Stimulated activated CD4-positive, alpha-beta T cell treated with anti-CD3 and anti-CD28 coated beads, Interleukin-15, amount 100 ng/mL, for 48 hours (primary cell): ENCODE data around the gene GALNT18.
"Not testable (repeated sequence)": the region's sequence is repeated elsewhere in the genome, so short reads cannot be mapped to it uniquely, and the experiment has no call there.

Experiments used
- DNase-seq, 2 donors: peaks; one replicate each; pipeline ENCODE4 v3.0.0-alpha.2; 2020; ENCODE audit warnings: low read depth in 2 of 2

Gene GALNT18

DNA sequence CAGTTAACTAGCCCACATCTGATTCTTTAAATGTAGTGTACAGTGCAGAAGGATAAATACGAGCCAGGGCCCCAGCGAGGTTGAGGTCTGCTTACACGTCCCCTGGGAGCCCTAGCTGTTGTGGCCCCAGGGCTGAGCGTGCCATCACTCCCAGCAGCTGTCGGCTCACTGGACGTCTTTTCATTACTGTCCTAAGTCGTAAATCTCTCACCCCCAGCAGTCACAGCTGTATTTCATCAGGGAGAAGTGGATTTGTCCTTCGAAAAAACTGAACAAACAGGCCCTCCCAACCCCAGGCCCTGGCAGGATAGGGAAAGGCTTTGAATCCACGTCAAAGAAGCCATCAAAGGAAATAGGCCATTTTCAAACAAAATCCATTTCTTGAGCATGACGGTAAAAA is 158.4 kb downstream of the GALNT18 start:
- no peak for DNase-seq

- no peak for DNase-seq
Observed at GRCh38 chr11:11461473-11461872, 160.3 kb downstream of the GALNT18 start.

DNA sequence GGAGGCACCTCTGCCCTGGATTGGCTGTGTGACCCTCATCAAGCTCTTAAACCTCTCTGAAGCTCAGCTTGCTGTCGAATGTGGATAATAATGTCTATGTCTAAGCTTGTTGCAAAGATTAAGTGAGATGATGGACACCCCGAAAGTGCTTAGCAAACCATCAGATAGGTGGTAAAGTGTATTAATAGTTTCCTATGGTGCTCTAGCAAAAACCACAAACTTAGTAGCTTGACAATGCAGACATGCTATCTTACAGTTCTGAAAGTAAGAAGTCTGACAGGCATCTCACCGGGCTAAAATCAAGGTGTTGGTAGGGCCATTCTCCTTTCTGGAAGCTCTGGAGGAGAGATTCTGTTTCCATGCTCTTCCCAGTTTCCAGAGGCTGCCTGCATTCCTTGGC is 162.2 kb downstream of the GALNT18 start:
- DNase-seq, result no peak

DNA sequence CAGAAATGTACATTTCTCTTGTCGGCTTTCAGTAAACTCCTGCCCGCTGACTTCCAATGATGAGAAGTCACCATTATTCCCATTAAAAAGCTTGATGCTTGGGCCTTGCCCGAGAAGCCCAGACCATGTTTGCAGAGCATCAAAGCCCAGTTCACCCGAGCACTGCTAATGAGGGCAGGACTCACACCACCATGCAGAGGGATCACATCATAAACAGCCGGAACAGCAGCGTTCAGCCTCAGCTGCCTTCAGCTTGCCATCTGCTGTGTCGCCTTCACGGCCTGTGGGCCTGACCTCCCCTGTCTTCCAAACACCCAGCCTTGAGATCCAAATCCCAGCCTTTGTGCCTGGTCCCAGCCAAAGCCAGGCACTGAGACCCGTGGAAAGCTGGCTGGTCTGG is 163.3 kb downstream of the GALNT18 start:
- DNase-seq, result no peak

DNA sequence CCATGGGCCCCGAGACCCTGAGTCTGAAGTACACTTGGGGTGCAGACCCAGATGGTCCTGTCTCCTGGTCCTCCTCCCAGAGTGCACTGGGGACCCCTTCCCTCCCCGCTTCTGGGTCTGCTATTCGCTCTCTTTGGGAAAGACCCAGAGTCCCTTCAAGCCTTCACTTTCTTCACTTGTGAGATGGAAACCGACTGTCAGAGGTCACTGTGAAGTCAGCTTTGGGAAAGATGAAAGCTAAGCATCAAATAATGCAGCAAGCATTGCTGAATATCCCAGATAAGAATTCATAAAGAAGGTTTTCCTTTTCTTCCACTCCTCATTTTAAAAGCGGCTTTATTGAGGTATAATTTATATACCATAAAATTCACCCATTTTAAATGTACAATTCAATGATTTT is 163.8 kb downstream of the GALNT18 start:
- no peak for DNase-seq

GRCh38 chr11:11456866-11457265 is 164.9 kb downstream of the GALNT18 start:
- DNase-seq, result no peak

DNA sequence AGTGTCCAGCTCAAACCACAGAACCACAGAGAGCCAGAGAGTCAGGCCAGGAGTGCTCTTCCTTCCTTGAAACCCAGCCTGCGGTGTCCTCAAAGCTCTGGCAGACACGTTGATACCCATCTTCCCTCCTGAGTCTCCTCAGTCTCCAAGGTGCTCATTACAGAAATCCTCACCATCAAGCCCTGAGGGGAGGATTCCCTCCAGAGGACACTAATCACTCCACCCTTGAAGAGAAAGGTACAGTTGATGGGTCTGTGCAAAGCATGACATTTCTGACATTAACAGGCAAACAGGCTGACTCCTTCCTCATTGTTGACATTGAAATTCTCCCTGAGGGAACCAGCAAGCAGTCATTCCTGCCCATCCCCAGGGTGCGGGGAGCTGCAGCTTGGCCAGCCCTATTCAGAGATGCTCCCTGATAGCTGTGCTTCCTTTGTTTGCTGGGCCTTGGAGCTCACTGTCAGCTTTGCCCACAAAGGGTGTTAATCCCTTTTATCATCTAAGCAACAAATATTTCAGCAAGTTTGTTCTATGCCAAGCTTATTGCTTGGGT is 167.1 kb downstream of the GALNT18 start:
- DNase-seq, result no peak

GRCh38 chr11:11451501-11452005 is 170.3 kb downstream of the GALNT18 start:
- no peak for DNase-seq

- no peak for DNase-seq
Observed at GRCh38 chr11:11450744-11451362, 171.0 kb downstream of the GALNT18 start.

- no peak for DNase-seq
Observed at GRCh38 chr11:11449327-11449726, 172.5 kb downstream of the GALNT18 start.

DNA sequence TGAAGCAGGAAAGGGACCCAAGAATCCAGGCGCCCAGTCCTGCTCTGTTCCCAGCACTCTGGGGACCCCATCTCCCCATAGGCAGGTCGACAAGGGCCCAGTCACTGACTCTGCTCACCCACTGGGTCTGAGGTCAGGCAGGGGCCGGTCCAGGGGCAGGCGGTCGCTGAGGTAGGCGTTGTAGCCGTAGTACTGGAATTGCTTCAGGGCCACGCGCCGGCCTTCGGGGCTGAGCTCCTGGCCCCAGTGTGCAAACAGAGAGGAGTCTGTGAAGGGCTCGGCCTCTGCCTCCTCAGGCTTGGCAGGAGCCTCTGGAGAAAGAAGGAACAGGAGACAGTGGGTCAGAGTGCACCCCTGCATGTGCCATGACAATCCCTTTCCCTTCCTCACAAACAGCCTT is 173.2 kb downstream of the GALNT18 start:
- no peak for DNase-seq

DNA sequence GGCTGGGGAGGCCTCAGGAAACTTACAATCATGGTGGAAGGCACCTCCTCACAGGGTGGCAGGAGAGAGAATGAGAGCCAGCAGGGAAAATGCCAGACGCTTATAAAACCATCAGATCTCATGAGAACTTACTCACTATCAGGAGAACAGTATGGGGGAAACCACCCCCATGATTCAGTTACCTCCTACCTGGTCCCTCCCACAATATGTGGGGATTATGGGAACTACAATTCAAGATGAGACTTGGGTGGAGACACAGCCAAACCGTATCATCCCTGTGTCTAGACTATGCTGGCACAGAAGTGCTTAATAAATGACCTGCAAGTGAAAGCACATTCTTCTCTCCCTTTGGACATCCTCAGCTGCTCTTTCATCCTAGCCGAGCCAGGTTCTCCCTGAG is 174.2 kb downstream of the GALNT18 start:
- DNase-seq, result not testable (repeated sequence)

GRCh38 chr11:11446967-11447366 is 174.8 kb downstream of the GALNT18 start:
- DNase-seq, result no peak

- no peak for DNase-seq
Observed at GRCh38 chr11:11446564-11446963, 175.2 kb downstream of the GALNT18 start.

GRCh38 chr11:11445441-11446185 is 176.2 kb downstream of the GALNT18 start:
- DNase-seq, result no peak

- DNase-seq, result no peak
Observed at GRCh38 chr11:11444804-11445131, 177.0 kb downstream of the GALNT18 start.

- no peak for DNase-seq
Observed at GRCh38 chr11:11444027-11444803, 177.6 kb downstream of the GALNT18 start.

- no peak for DNase-seq
Observed at GRCh38 chr11:11442791-11443190, 179.0 kb downstream of the GALNT18 start.

- DNase-seq, result no peak
Observed at GRCh38 chr11:11441516-11441915, 180.3 kb downstream of the GALNT18 start.

GRCh38 chr11:11441091-11441490 is 180.7 kb downstream of the GALNT18 start:
- no peak for DNase-seq

DNA sequence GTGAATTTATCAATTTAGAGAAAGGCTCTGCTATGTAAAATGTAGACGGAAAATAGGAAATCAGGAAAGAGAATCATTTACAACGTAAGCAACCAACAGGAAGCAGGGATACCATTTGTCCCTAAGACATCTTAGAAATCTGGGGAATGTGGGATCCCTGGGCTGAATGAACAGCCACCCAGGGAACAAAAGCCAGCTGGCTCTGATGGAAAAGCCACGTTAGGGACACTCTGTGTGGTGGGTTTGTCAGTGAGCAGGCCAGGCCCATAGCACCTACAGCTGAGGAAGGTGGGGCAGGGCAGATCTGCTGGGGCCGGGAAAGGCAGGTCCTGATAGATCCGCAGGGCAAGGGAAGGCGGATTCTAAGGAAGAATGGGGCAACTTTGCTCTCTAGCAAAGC is 181.7 kb downstream of the GALNT18 start:
- no peak for DNase-seq

GRCh38 chr11:11439591-11439990 is 182.2 kb downstream of the GALNT18 start:
- no peak for DNase-seq
